Measurements from ENCODE around the gene AUTS2.
"Not testable (repeated sequence)": the region's sequence is repeated elsewhere in the genome, so short reads cannot be mapped to it uniquely, and the experiment has no call there.

AUTS2 gene

GRCh38 chr7:70354409-70355169 lies 756.3 kb downstream of the AUTS2 start:
- TF ChIP-seq CTCF (IDR thresholded peaks at IDR 0.05; ENCODE audit: borderline replicate concordance, insufficient read depth, low read depth, low read length) = no peak
- no peak overlapping the region for H3K4me3 ChIP-seq (ENCODE audit: low read depth, low read length)

- no peak overlapping the region for H3K4me3 ChIP-seq (ENCODE audit: low read depth, low read length)
- TF ChIP-seq CTCF (IDR thresholded peaks at IDR 0.05; ENCODE audit: borderline replicate concordance, insufficient read depth, low read depth, low read length) = no peak
Measured at GRCh38 chr7:70355198-70356020, 757.1 kb downstream of the AUTS2 start.

- TF ChIP-seq CTCF (IDR thresholded peaks at IDR 0.05; ENCODE audit: borderline replicate concordance, insufficient read depth, low read depth, low read length) = no peak
- H3K4me3 ChIP-seq (ENCODE audit: low read depth, low read length) = no peak overlapping the region
Measured at GRCh38 chr7:70356085-70356786, 758.0 kb downstream of the AUTS2 start.

GRCh38 chr7:70356787-70357328 lies 758.6 kb downstream of the AUTS2 start:
- H3K4me3 ChIP-seq (ENCODE audit: low read depth, low read length) = no peak overlapping the region

GRCh38 chr7:70360557-70360956 lies 762.3 kb downstream of the AUTS2 start:
- TF ChIP-seq CTCF (IDR thresholded peaks at IDR 0.05; ENCODE audit: borderline replicate concordance, insufficient read depth, low read depth, low read length) = no peak
- H3K4me3 ChIP-seq (ENCODE audit: low read depth, low read length) = no peak overlapping the region

More at GRCh38 chr7:70356787-70357328, 758.6 kb downstream of the AUTS2 start:
- TF ChIP-seq CTCF (IDR thresholded peaks at IDR 0.05; ENCODE audit: borderline replicate concordance, insufficient read depth, low read depth, low read length) = no peak

- H3K4me3 ChIP-seq (ENCODE audit: low read depth, low read length) = no peak overlapping the region
- no peak for TF ChIP-seq CTCF (IDR thresholded peaks at IDR 0.05; ENCODE audit: borderline replicate concordance, insufficient read depth, low read depth, low read length)
Measured at GRCh38 chr7:70361821-70362220, 763.5 kb downstream of the AUTS2 start.

- H3K4me3 ChIP-seq (ENCODE audit: low read depth, low read length) = not testable (repeated sequence)
Measured at GRCh38 chr7:70364393-70364792, 766.1 kb downstream of the AUTS2 start.

Measured in GM12875 (cell line).